HG02973 (cell line): Measurements from ENCODE around the gene LCN6.

ENCODE experiments used
- ATAC-seq: cut with Tn5 transposase; IDR thresholded peaks from one replicate; pipeline ENCODE4 v1.9.1; 2021; ENCODE audit warnings: moderate library complexity; ENCODE audit not compliant: unreplicated experiment

Gene LCN6

DNA sequence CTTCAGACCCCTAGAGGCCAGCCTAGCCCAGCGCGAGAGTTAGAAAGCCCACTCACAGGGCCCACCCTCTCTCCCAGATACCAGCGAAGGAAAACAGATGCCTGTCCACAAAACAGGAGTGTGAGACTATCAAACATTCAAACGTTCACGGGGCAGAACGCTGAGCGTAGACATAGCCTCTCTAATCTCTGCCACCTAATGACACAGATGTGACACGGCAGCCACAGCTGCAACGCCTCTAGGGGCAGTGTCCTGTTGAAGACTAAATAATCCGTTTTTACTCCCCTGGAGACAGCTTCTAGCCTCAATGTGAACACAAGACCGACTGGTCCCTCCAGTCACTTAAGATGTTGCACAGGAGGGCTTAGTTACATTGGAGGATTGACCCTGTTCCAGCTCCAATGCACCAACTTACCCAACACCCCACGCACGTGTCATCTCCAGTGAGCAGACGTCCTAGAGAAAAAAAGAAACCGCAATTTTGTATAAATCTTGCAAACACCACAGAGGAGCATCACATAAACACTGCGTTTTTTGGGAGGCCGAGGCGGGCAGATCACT lies 21.6 kb downstream of the LCN6 start:
- ATAC-seq: no peak

DNA sequence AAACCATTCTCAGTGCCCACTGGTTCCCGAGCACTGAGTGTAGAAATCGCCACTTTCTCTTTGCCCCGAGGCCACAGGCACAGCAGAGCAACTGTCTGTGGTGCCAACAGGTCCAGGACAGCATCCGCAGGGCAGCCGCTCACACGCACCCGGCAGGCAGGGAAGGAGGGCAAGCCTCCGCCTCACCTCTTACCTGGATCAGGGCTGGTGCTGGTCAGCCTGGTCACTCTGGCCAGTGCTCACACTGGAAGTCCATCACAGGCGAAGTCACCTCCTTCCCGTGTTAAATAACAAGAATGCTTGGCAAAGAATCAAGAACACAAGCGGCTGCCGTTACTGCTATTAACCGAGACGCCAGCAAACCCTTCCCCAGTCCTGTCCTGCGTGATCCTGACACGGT lies 22.2 kb downstream of the LCN6 start:
- ATAC-seq: no peak

DNA sequence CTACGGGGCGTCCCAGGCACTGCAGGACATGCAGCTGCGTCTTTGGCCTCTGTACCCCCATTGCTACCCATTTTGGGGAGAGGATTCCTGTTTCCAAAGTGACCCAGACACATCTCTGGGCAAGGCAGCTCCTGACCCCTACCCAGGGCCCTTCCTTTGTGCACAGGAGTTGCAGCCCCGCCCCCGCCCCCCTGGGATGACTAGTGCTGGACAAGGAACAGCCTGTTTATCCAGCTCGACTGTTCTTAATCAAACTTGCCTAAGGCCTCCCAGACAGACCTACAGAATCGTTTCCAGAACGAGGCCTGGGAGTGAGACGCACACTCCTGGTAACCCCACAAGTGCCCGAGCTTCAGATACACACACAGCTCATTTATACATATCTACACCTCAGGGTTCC lies 22.7 kb downstream of the LCN6 start:
- no peak for ATAC-seq

- no peak for ATAC-seq
These were observed 23.6 kb downstream of the LCN6 start for GRCh38 chr9:136724772-136725171.

DNA sequence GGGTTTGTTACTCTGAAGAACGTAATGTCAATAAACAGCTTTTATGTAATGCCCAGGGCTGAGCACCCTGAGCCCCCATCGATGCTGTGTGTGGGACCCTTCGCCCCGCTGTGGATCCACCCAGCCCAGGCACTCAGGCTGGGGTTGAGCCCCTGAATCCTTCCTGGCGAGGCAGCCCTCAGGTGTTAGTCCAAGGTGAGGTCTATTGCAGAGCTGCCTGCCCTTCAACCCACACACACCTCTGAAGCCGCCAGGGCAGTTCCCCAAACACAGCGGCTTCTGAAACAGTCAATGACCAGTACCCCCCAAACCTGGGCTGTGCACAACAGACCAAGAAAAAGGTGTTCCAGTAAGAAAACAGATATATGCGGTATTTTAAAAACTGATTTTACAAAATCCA lies 24.3 kb downstream of the LCN6 start:
- no peak for ATAC-seq

DNA sequence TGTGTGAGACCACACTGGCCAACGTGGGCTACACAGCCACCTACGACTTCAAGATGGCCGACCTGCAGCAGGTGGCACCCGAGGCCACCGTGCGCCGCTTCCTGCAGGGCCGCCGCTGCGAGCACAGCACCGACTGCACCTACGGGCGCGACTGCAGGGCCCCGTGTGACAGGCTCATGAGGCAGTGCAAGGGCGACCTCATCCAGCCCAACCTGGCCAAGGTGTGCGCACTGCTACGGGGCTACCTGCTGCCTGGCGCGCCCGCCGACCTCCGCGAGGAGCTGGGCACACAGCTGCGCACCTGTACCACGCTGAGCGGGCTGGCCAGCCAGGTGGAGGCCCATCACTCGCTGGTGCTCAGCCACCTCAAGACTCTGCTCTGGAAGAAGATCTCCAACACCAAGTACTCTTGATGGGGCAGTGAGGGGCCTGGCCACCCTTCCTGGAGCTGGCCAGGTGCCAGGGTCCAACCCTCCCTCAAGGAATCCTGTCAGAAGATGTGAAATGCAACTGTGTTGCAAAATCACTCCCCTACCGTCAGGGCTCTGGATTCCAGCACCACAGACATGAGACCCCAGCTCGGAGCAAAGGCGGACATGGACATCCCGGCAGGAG lies 24.9 kb downstream of the LCN6 start:
- ATAC-seq: no peak

DNA sequence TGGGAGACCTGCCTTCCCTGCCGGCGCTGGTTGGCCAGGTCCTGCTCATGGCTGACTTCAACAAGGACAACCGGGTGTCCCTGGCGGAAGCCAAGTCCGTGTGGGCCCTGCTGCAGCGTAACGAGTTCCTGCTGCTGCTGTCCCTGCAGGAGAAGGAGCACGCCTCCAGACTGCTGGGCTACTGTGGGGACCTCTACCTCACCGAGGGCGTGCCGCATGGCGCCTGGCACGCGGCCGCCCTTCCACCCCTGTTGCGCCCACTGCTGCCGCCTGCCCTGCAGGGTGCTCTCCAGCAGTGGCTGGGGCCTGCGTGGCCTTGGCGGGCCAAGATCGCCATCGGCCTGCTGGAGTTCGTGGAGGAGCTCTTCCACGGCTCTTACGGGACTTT lies 25.4 kb downstream of the LCN6 start:
- ATAC-seq: no peak

DNA sequence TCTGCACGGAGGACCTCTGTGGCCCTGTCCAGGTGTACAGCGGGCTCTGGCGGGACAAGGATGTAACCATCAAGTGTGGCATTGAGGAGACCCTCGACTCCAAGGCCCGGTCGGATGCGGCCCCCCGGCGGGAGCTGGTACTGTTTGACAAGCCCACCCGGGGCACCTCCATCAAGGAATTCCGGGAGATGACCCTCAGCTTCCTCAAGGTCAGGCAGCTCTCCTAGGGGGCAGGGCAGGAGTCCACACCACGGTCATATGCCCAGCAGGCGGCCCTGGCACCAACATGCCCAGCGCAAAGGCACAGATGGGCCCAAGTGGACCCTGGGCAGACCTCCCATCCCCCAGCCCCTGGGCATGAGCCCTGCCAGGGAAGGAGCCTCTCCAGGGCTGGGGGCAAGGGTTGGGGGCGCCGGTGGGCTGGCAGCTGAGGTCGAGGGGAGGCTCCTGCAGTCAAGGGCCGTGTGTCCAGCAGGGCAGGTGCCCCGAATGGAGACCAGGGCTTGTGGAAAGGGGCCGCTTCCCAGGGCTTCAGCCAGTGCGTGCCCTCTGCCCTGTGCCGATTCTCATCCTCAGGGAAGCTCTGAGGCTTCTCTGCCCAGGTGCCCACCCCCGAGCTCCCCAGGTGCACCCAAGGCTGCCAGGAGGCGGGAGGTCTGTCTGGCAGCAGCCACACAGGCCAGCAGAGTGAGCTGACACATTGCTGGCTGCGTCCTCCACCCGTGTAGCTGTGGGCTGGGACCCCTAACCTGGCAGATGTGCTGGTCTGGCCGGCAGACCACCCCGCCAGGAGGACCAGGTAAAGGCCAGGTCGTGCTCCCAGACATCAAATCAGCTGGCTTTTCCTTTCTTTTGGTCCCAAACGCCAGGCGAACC lies 26.0 kb downstream of the LCN6 start:
- no peak for ATAC-seq

- no peak for ATAC-seq
These were observed 26.8 kb downstream of the LCN6 start for GRCh38 chr9:136721339-136722092.

- ATAC-seq: no peak
These were observed 27.4 kb downstream of the LCN6 start for GRCh38 chr9:136720898-136721338.

DNA sequence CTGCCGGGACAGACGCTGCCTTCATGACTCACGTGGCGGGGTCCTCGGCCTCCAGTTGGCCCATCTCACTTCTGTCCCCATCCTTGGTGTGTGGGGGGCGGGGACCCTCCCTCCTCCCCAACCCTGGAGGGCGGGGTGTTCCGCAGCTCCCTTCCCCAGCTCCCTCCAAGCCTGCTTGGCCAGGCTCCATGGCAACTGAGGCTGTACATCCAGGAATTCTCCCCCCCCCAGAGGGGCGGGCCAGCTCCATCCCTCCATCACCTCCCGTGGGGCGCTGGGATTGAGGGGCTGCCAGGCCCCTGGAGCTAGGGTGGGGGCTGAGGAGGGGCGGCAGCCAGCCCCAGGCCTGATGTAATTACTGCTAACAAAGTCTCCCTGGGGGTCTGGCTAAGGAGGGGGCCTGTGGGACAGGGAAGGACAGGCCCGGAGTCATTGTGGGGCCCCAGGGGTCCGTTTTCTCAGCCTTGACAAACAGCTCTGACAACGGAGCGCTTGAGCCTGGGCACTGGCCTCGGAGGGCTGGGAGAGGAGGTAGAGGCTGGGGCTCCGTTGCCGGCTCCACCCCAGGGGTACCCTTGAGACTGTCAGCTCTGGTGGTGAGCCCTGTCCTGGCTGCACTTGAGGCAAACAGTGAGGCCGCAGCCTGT lies 28.0 kb downstream of the LCN6 start:
- ATAC-seq: no peak

GRCh38 chr9:136719195-136719880 lies 29.0 kb downstream of the LCN6 start:
- ATAC-seq: no peak

- ATAC-seq: no peak
These were observed 29.8 kb downstream of the LCN6 start for GRCh38 chr9:136718345-136719194.

DNA sequence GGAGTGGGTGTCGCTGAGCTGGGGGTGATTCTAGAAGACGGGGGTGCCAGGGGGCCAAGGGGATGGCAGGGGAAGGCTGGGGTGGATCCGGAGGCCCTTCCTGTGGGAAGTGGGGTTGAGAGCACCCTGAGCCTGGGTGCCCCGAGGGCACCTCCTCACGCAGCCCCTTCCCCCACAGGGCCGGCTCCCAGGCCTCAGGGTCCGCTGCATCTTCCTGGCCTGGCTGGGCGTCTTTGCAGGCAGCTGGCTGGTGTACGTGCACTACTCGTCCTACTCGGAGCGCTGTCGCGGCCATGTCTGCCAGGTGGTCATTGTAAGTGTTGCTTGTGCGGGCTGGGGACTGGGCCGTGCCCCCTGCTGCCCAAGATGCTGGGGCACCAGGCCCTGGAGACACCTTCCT lies 30.9 kb downstream of the LCN6 start:
- no peak for ATAC-seq

- ATAC-seq: no peak
These were observed 33.4 kb downstream of the LCN6 start for GRCh38 chr9:136714893-136715274.

DNA sequence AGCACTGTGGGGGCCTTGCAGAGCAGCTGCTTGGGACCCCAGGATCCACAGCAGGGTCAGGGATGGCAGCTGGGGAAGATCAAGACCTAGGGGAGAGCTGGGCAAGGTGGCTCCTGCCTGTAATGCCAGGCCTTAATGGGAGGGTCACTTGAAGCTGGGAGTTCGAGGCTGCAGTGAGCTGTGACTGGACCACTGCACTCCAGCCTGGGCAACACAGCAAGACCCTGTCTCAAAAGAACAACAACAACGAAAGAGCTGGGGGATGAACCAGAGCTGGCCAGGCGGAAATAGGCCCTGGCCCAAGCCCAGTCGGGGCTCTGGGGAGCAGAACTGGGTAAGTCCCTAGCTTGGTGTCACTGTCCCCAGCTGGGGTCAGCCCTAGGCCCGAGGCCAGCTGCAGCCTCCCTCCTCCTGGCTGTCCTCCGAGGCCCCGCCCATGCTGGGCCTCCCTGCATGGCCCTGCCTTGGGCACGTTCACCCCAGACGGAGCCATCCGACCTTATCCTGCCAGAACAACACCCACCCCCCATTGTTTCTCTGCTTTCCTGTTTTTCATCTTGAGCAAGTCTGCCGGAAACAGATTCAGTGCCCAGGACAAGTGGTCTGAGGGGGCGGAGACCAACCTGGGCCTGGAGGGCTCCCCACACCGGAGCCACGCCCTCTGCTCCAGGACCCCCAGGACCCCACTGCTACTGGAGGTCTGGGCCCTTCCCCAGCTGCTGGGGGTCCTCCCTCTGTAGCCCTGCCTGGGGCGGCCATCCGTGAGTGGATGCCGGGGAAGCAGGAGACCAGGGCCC lies 34.0 kb downstream of the LCN6 start:
- ATAC-seq: no peak

DNA sequence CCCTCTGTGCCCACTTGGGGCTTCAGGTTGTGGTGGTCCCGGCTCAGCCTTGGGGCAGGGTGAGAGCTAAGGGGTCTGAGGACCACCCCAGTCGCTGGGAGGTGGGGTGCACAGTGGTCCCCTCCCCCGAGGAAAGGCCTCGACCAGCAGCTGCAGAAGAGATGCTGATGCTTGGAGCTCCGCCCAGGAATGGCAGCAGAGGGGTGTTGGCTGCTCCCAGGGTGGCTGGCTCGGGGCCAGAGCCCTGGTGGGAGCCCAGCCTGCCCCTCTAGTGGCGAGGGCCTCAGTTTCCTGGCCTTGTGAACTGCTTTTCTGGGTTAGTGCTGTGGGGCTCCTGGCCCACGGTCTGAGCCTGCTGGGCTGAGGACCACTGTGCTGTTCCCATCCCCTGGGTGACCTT lies 34.8 kb downstream of the LCN6 start:
- ATAC-seq: no peak

GRCh38 chr9:136712690-136713544 lies 35.4 kb downstream of the LCN6 start:
- no peak for ATAC-seq
